Activated CD4-positive, alpha-beta T cell treated with anti-CD3 and anti-CD28 coated beads, Interleukin-2, amount 50 U/mL, for 16 hours (primary cell): ENCODE measurements around the gene SFXN1.

Experiments used
- DNase-seq: peaks from one replicate; pipeline ENCODE4 v3.0.0-alpha.2; 2020

The SFXN1 gene

DNA sequence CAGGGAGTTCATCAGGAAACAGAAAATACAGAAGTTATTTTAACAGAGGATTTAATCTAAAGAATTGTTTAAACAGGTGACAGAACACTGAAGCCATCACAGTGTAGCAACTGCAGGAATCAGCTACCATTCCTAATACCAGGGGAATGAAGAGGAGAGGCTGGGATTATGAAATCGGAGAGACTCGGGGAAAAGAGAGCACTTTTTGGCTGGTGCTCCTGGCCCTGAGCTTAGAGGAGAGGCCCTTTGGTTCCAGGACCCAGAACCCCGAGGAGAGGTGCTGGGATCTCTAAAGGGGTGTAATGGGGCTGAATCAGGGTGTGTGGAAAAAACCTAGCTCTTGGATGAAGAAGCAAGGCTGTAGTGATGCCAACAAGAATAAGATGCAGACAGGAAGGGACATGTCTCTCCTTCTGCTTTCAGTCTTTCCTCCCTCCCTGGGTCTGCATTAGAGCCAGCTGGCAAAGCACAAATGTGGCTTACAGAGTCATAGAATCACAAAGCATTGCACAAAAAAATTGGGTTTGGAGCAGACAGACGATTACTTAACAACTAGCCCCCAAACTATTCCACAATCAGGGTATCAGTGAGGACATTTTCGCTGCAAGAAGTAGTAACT lies 11.6 kb upstream of the SFXN1 start:
- no peak for DNase-seq

DNA sequence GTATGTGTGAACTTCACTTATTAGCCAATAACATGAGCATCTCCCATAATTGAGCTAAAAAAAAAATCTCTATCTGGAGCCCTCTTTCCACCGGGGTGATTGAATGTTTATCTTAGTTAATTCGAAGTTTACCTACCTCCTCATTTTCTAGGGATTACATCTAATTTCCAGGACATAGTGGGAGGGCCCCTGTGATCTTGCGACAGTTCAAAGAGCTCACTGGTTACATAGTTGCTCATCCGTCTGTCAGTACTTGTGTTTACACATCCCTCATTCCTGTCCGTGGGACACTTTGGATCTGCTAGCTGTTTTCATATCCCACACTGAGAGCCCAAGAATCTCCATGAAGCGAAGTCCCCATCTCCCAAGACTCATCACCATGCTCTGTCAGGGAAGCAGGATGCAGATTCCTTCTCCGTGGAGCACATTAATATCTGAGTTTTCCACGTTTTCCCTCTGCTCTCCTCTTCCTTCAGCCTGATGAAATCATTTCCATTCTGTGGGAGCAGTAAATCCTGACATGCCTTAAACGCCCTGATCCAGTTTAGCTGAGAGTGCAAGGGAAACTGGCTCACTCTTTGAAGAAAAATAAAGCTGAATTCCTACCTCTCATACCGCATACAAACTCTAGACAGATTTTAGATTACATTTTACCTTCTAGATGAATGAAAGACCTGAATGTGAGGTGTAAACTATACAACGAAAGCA lies 10.2 kb upstream of the SFXN1 start:
- DNase-seq = no peak

DNA sequence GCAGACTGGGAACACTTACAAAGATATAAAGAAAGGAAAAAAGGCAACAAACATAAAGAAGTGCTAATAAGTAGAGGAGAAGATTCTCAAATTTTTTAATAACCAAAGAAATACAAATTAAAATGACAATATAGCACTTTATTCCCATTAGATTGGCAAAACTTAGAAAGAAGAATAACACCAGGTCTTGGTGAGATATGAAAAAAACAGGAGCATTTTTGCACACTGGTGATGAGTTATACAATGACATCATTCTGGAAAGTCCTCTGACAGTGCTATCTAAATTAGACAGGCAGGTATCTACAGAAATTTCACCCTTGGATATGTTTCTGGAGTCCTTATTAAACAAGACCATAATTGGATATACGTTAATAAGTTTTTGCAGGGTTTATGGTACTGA lies 9.5 kb upstream of the SFXN1 start:
- no peak for DNase-seq

DNA sequence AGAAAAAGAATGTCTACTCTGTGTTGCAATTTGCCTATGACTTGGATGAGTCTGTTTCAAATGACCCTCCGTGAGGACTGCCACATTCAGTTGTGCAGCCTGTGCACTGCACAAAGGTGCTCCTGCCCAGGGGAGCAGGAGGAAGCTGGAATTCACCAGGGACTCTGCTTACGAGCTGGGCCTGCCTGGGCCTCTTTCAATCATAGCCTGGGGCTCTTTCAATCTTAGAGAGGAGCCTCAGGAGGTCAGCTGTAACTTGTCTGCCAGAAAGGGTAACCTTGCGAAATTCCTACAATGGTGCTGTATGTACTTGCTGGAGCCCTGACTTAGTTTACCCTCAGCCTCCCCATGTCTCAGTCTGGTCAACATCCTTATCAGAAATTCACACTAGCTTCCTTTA lies 8.4 kb upstream of the SFXN1 start:
- no peak for DNase-seq

DNA sequence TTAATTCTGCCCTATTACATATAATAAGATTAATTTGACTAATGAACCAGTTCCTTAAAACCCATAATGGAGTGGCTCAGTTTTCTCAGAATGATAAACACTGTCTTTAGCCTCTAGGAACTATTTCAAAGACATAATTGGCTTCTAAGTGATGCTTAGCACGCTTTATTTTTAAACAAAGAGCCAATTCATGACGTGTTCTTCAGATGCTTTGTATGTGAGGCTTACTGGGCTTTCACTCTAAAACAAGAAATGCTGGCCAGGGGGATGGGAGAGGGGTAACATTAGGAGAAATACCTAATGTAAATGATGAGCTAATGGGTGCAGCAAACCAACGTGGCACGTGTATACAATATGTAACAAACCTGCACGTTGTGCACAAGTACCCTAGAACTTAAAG lies 7.6 kb upstream of the SFXN1 start:
- DNase-seq = no peak

DNA sequence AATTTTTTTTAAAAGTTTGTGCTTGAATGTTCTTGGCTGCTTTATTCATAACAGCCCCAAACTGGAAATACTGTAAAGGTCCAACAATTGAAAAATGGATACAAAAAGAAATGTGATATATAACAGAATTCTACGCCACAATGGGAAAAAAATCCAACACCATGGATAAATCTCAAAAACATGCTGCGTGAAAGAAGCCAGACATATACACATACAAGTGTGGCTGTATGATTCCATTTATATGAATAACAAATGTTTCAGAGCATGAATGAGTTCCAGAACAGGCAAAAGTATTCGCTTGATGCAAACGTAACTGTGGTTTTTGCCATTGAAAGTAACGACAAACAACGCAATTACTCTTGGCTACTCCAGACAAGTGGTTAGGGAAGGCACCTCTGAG lies 7.2 kb upstream of the SFXN1 start:
- no peak for DNase-seq

DNA sequence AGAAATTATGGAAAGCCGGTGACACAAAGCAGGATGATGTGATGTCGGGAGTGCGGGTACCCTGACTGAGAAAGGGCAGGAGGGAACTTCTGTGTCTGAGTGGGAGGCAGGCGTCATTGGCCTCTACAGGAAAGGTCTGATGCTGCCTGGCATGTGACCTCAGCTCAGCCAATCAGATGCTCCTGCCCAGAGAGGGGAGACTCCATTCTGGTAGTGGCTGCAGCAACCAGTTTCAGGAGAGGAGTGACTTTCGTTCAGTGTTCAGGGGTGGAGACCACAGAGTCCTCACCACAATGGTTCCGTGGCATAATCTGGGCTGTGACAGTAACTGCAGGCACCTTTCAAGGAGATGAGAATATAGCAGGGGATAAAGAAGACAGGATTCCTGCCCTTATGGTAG lies 6.7 kb upstream of the SFXN1 start:
- no peak for DNase-seq

DNA sequence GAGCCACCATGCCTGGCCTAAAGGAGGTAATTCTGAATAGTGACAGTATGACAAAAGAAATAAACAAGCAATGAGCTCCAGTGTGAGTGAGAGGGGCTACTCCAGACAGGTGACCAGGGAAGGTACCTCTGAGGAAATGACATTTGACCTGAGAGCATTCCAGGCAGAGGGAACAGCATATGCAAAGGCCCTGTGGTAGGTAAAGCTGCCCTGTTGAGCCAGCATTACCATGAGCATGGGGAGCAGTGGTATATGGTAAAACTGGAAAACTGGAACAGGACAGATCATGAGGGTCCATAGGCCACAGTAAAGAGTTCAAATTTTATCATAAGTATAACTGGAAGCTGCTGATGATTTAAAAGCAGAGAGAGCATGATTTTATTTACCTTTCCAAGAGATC lies 6.0 kb upstream of the SFXN1 start:
- DNase-seq = no peak

DNA sequence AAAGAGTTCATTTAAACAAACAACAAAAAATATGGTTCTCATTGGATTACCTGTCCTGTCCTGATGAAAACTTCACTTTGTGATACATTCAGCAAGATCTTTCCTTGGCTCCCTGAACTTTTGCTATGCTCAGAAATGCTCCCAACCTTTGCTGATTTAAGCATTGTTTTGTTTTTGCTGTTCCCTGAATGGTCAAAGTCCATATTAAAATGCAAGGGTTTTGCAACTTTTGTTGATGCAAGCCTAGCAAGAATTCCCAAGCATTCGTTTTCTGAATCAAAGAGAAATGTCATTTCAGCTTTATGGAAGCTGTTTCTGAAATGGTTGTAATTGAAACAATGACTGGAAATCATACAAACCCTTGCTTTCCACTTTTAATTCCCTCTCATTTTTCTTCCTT lies 3.1 kb upstream of the SFXN1 start:
- no peak for DNase-seq

DNA sequence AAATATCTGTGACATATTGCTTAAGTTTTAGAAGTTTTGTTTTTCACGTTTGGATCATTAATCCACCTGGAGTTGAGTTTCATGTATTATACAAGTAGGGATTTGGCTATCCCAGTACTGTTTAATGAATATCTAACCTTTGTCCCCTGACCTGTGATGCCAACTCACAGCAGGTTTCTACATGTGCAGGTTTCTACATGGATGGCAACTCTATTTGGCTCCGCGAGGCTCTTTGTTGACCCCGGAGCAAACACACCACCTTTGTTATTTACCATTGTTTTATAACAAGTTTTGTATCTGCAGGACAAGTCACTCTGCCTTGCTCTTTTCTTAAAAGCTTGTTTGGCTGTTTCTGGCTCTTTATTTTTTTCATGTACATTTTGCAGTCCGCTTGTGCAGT lies 920 bp upstream of the SFXN1 start:
- no peak for DNase-seq

DNA sequence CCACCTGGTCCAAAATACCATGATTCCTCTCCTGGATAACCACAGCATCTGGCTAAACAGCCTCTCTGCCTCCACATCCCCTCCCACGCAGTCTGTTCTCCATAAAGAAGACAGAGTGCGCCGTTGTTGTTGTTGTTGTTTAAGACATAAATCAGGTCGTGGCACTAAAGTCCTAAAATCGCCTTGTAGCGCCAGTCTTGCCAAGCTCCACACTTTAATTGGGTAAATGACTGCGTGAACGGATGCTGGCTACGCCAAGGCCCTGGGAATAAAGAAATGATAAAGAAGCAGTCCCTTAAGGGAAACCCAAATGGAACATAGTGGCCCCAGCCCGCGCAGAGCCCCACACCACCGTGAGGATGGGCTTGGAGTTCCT lies 364 bp upstream of the SFXN1 start:
- no peak for DNase-seq

DNA sequence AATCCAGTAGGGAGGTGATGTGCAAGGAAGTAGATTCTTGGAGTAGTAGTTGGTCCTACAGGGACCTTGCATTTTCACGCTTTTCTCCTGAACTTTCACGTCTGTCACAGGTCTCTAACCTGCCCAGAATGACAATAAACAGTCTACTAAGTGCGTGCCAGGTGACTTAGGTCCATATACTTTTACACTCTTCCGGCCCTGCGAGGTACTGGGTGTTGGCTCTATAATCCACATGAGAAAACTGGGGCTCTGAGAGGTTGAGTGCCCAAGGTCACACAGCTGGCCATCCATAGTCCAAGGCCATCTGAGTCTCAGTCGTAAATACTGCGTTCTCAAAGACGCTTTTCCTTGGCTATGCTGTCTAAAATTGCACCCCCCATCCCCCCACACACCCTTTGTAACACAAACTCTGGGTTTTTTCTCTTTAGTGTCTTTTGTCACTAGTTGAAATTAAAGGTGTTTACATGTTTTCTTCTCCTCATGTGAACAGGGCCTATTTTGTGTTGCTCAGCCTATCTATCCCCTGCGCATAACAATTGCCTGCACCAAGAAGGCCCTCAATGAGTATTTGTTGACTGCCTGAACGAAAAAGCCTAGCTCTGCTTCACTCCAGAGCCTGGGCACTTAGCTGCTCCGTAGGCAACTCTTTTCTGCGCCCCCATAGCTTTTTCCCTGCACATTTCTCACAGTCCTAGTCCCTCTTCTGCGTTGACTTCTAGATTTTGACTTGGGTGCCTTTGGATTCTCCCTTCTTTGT lies 943 bp downstream of the SFXN1 start:
- no peak for DNase-seq

DNA sequence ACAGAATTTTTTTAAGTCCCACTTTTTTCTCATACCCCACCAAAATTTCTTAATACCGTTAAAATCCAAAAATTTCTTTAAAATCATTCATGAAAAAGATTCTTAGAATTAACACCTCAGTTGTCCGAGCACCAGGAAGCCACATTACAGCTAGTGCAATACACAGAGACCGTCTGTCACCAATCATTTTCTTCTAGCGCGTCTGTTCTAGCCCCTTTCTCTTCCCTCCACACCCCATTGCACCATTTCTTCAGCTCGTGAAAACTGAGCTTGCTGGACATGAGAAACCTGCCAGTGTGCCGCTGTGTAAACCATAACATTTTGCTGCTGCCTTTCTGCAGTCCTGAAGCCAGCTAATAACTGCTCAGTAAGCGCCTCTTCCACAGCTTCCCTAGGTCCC lies 5.0 kb downstream of the SFXN1 start:
- DNase-seq = no peak

DNA sequence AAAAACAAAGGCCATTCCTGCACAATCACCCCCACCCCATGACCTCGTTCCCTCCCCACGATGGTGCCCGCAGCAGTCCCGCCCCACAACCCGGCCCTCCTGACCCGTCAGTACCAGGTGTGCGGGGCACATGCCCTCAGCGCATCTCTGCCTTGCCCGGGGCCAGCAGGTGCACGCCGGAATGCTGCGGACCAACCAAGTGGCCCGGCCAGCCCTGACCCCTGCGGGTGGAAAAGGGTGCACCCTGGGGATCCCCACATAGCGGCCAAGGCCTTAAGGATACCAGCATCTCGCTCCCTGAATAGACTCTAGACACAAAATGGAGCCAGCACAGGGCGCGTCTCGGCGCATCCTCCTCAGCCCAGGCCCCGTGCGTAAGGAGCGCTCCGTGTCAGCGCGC lies 6.0 kb downstream of the SFXN1 start:
- no peak for DNase-seq

DNA sequence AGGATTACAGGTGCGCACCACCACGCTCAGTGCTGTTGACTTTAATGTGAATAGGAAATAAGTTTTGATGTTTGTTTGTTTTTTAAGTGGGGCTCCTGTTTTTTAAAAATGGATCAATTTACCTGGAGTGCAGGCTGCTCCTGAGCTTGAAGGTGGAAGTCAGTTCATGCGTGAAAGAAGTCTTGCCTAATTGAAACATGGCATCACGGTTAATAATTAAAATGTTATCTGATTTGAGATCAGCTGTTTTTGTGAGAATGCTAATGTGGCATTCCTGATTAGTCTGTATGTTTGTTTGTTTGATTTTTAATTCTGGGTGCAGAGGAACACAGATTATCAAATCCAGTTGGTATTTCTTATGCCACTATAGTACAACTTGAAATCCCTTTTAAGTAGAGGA lies 6.5 kb downstream of the SFXN1 start:
- DNase-seq = no peak

DNA sequence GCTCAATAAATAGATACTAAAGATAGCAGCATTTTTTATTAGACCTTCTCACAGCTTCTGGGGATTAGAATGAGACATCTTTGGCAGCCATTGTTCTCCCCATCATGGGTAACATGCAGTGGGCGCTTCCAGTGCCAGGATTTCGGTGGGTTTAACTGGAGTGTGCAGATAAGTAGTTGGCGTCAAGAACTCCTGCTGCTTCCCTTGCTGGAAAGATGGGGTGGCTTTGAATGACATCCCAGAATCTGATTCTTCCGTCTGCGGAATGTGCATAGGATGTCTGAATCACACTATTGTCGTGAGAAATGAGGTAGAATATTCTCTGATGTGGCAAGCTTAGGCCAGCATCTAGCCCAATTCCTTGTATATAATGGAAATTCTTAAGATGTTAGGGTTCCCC lies 7.3 kb downstream of the SFXN1 start:
- no peak for DNase-seq

DNA sequence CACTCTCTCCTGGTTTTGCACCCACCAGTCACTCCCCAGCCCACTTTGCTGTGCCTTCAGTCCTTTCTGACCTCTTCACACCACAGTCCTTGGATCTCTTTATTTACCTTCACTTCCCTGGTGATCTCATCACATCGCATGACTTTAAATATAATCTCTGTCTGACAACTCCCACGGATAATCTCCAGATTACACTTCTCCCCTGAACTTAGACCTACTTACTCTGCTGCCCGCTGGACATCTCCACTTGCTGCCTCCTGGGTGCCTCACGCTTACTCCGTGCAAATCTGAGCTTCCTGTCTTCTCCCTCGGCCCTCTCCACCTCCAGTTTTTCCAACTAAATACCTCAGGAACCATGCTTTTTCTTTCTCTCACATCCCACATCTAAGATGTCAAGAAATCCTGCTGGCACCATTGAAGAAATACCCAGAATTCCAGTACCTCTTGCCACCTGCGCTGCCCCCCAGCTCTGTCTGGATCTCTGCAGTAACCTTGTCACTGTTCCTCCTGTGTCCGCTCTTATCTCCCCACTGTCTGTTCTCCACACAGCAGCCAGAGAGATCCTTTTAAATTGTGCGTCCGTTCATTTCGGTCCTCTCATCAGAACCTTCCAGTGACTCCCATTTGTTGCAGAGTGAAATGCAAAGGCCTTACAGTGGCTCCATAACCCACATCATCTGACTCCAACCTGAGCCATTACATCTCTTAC lies 9.3 kb downstream of the SFXN1 start:
- DNase-seq = no peak

DNA sequence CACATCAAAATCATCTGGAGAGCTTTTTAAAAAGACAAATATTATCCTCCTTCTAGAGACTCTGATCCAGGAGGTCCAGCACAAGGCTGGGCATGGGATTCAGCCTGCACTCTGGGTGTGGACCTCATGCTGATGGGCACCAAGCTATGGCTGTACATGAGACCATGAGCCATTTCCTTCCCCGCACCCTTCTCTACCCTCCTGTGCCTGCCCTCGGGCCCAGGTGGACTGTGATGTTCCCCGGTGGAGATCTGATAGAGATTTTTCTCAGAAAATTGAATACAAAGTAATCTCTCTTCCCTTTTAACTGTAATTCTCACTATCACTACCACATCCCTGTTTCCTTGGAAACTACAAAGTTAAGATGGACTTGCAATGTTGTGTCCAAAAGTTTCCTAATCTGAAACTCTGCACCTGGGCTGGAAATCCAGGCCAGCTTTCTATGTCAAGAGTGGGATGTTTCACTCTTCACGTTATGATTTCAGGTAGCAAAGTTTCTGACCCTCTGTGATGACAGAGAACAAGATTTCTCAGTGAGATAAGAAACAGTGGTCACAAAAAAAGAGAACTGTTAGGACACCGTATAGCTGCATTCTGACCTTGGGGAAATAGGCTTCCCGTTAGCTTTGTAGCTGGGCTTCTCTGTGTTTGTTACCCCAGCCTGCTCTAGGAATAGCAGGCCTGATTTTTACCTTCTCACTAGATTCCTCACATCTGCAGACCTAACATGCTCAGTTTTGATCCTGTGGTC lies 11.5 kb downstream of the SFXN1 start:
- no peak for DNase-seq

DNA sequence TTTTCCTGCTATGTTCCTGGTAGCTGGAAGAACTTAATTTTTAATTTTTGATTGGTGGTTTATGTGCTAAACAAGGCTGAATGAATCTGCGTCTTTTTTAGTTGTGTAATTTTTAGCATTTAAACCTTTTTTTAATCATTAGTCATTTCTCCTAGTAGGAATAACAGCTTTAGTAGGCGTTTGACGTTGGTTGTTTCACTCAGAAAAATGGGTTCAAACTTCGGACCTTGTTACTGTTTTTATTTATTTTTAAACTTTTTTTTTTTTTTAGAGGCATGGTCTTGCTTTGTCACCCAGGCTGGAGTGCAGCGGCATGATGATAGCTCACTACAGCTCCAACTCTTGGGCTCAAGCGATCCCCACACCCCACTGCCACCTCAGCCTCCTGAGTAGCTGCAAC lies 12.9 kb downstream of the SFXN1 start:
- no peak for DNase-seq

DNA sequence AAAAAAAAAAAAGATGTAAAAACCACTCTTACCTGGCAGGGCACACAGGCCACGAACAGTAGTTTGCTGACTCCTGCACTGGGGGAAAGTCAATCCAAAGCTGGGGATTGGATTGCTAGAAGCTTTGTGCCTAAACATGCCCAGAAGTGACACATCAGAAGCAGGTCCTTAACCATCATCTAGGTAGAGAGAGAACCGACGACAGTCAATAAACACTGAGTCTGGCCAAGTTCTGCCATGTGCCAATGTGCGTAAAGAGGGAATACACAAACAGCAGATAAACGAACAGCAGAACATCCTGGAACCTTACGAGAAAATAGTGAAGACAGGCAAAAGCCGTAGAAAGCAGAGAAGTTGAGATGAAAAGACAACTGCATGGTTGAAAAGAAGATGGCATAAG lies 14.9 kb downstream of the SFXN1 start:
- no peak for DNase-seq

DNA sequence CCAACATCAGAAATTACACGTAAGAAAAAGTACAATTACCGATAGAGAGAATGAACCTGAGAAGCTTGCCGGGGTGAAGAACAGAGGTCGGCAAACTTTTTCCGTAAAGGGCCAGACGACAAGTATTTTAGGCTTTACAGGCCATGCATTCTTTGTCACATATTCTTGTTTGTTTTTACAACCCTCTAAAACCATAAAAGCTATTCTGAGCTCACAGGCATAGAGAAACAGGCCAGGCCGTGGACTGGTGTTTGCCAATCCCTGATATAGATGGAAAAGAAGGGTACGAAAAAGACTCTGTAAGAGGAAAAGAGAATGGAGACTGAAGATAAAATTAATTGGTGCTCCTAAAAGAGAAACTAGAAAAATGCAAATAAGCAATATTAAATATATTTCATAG lies 15.4 kb downstream of the SFXN1 start:
- no peak for DNase-seq

DNA sequence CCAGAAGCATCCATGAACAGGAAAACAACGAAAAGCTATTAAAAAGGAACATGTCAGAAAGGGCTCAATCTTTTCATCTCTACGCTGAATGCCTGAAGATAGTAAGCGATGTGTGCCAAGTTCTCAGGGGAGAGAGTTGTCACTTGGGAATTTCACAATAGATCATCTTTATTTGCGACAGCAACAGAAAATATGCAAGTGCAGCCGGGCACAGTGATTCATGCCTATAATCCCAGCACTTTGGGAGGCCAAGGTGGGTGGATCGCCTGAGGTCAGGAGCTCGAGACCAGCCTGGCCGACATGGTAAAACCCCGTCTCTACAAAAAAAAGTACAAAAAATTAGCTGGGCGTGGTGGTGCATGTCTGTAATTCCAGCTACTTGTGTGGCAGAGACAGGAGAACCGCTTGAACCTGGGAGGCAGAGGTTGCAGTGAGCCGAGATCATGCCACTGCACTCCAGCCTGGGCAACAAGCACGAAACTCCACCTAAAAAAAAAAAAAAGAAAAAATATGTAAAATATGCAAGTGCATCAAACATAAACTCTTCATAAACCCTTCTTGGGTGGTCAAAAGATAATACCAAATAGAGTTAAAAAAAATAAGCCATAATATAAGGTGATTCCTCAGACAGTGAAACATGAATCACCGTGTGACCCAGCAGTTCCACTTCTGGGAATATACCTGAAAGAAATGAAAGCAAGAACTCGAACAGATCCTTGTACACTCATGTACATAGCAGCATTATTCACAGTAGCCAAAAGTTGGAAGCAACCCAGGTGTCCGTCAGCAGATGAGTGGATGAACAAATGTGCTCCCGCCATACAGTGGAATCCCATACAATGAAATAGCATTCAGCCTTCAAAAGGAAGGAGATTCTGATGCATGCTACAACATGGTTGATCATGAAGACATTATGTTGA lies 16.2 kb downstream of the SFXN1 start:
- no peak for DNase-seq
